CD4-positive, alpha-beta memory T cell (primary cell): Measurements from ENCODE around the gene TMEM95. TPM values are rescaled to one million over a fixed set of nuclear protein-coding genes. Genes with fewer than 3 reads are reported as not detected.
"Not testable (repeated sequence)": the region's sequence is repeated elsewhere in the genome, so short reads cannot be mapped to it uniquely, and the experiment has no call there.

ENCODE experiments used
- CTCF ChIA-PET: fragments of 350-600 bp; sonication (Branson Sonifier 250); formaldehyde crosslinking; loops from one replicate; lab custom pipeline; 2021; ENCODE audit warnings: inconsistent platforms; ENCODE audit not compliant: partially characterized antibody; lab: Charles Lee
- POLR2A ChIA-PET: fragments of 350-600 bp; sonication (Branson Sonifier 250); formaldehyde crosslinking; loops from one replicate; lab custom pipeline; 2021; ENCODE audit not compliant: partially characterized antibody; lab: Charles Lee
- DNase-seq, 5 donors: peaks; one replicate each; pipeline versions ENCODE4 v3.0.0 to v3.0.0-alpha.2; 2020 to 2022; ENCODE audit warnings: mixed read lengths in 1 of 5
- H3K27ac ChIP-seq: one replicate; pipeline ENCODE4 v1.7.0; 2013; ENCODE audit warnings: low read depth, low read length
- H3K27me3 ChIP-seq: 2 replicates; pipeline ENCODE4 v1.7.0; 2013; ENCODE audit warnings: mild to moderate bottlenecking, low read length, moderate library complexity; ENCODE audit not compliant: insufficient read depth
- H3K36me3 ChIP-seq: 2 replicates; pipeline ENCODE4 v1.7.0; 2013; ENCODE audit warnings: mild to moderate bottlenecking, low read length, moderate library complexity; ENCODE audit not compliant: insufficient read depth
- H3K4me1 ChIP-seq: 2 replicates; pipeline ENCODE4 v1.7.0; 2013; ENCODE audit warnings: mild to moderate bottlenecking, low read length, moderate library complexity; ENCODE audit not compliant: insufficient read depth
- H3K4me3 ChIP-seq, 2 donors: one replicate each; pipeline ENCODE4 v1.7.0; 2013; ENCODE audit warnings: low read length in 2 of 2, mild to moderate bottlenecking in 1 of 2
- H3K9me3 ChIP-seq, 2 donors: one replicate each; pipeline ENCODE4 v1.7.0; 2013; ENCODE audit warnings: low read length in 2 of 2, control low read depth in 1 of 2; ENCODE audit not compliant: control insufficient read depth in 1 of 2
- H3K27ac Mint-ChIP-seq, 7 donors: one replicate each; pipeline ENCODE4 v1.8.0; 2020 to 2021; ENCODE audit warnings: mixed read lengths in 7 of 7, mild to moderate bottlenecking in 6 of 7, inconsistent platforms in 3 of 7, moderate library complexity in 3 of 7
- H3K27me3 Mint-ChIP-seq, 2 donors: one replicate each; pipeline ENCODE4 v1.8.0; 2020 to 2021; ENCODE audit warnings: mixed read lengths in 2 of 2
- H3K36me3 Mint-ChIP-seq, 2 donors: one replicate each; pipeline ENCODE4 v1.8.0; 2020 to 2021; ENCODE audit warnings: mixed read lengths in 2 of 2, inconsistent platforms in 1 of 2, mild to moderate bottlenecking in 1 of 2
- H3K4me1 Mint-ChIP-seq, 4 donors: one replicate each; pipeline ENCODE4 v1.8.0; 2020 to 2021; ENCODE audit warnings: mixed read lengths in 4 of 4, mild to moderate bottlenecking in 1 of 4
- H3K4me3 Mint-ChIP-seq, 8 donors: one replicate each; pipeline ENCODE4 v1.8.0; 2020 to 2021; ENCODE audit warnings: mixed read lengths in 8 of 8, mild to moderate bottlenecking in 7 of 8, moderate library complexity in 6 of 8, inconsistent platforms in 3 of 8
- H3K9me3 Mint-ChIP-seq, 8 donors: one replicate each; pipeline ENCODE4 v1.8.0; 2020 to 2021; ENCODE audit warnings: mixed read lengths in 8 of 8, mild to moderate bottlenecking in 5 of 8, inconsistent platforms in 3 of 8, moderate library complexity in 1 of 8
- intact Hi-C: fragments of 100-400 bp; cut with micrococcal nuclease; formaldehyde crosslinking; loops from one replicate; pipeline ENCODE4 v1.15.1; 2023
- polyA plus RNA-seq, 2 donors: library from polyadenylated mRNA; unstranded; fragments of 300-500 nt; fragmentation: Illumina TruSeq; gene quantifications; one replicate each; pipeline ENCODE4 v1.2.3, GENCODE V29; 2021
- total RNA-seq, 2 experiments: library from RNA; stranded (reverse); gene quantifications; one replicate each; pipeline ENCODE4 v1.2.3, GENCODE V29; 2021

Gene TMEM95
- total and polyA plus RNA-seq, 4 experiments from 2014 or later = not detected

GRCh38 chr17:7332600-7333069, 22.3 kb upstream of the TMEM95 start:
- Mint-ChIP-seq H3K4me1 (peaks cover 43 to 80% (median 63%) of the 10 kb centered on the region in 4 donors), H3K36me3 (peaks cover 5 to 15% of the 10 kb centered on the region in 2 donors), H3K4me3 (peak overlapping the region; percentile 61 to 79 (median 74)), H3K27ac (peak overlapping the region; percentile 92 to 97 (median 94))
- H3K36me3 ChIP-seq, CTCF ChIA-PET, H3K27me3 Mint-ChIP-seq, H3K9me3 ChIP-seq, H3K27me3 ChIP-seq, H3K9me3 Mint-ChIP-seq, H3K27ac ChIP-seq, intact Hi-C loops: not testable (repeated sequence)
- DNase-seq = peak; percentile 55 to 86 (median 71)
- Histone ChIP-seq H3K4me1 (peaks cover 72% of the 10 kb centered on the region), H3K4me3 (peak overlapping the region in 1 of 2 donors; percentile 22)
- POLR2A ChIA-PET = interaction anchor here (1.1 to 7.4 kb wide), 3 partner anchors 11 to 98 kb away, joined by 3 to 187 read pairs (median 4); partner anchors contain the start of genes DVL2 and GPS2

- ChIA-PET POLR2A (interaction anchor here (0.6 to 7.4 kb wide), 15 partner anchors 13 to 252 kb away, joined by 3 to 187 read pairs (median 11); partner anchors contain the start of genes ACADVL, DLG4, GABARAP and GPS2), CTCF (interaction anchor here (1.0 to 5.8 kb wide), 15 partner anchors 10 to 289 kb away, joined by 3 to 115 read pairs (median 8); partner anchors contain the start of genes GPS2, TMEM102 and TMEM95)
- Histone ChIP-seq H3K4me1 (peaks cover 86% of the 10 kb centered on the region), H3K27me3 (no peaks in the 10 kb centered on the region), H3K27ac (no peak overlapping the region), H3K9me3 (no peaks in the 10 kb centered on the region), H3K36me3 (peaks cover 6% of the 10 kb centered on the region), H3K4me3 (no peak overlapping the region)
- Mint-ChIP-seq H3K4me3 (peak overlapping the region; percentile 59 to 99 (median 80)), H3K36me3 (peaks cover 14 to 20% of the 10 kb centered on the region in 2 donors), H3K27me3 (no peaks in the 10 kb centered on the region), H3K9me3 (no peaks in the 10 kb centered on the region), H3K27ac (peak overlapping the region in 6 of 7 donors; percentile 85 to 99 (median 94)), H3K4me1 (peaks cover 38 to 77% (median 57%) of the 10 kb centered on the region in 4 donors)
- intact Hi-C loops = no loop called here
- peak in 1 of 5 donors; percentile 27 for DNase-seq
These were observed 19.9 kb upstream of the TMEM95 start for GRCh38 chr17:7334938-7335538.

- not testable (repeated sequence) for DNase-seq, H3K27me3 ChIP-seq, H3K4me3 ChIP-seq, H3K9me3 Mint-ChIP-seq, H3K27me3 Mint-ChIP-seq, H3K36me3 ChIP-seq, H3K9me3 ChIP-seq
- CTCF ChIA-PET = interaction anchor here (0.6 to 5.8 kb wide), 24 partner anchors 10 to 783 kb away, joined by 3 to 115 read pairs (median 5); partner anchors contain the start of genes GPS2, TMEM102, TMEM95 and TP53
- peak overlapping the region; percentile 74 for H3K27ac ChIP-seq
- Mint-ChIP-seq H3K4me1 (peaks cover 38 to 76% (median 57%) of the 10 kb centered on the region in 4 donors), H3K36me3 (peaks cover 18 to 25% of the 10 kb centered on the region in 2 donors), H3K4me3 (peak overlapping the region; percentile 59 to 99 (median 94)), H3K27ac (peak overlapping the region; percentile 89 to 99 (median 97))
- H3K4me1 ChIP-seq = peaks cover 80% of the 10 kb centered on the region
- intact Hi-C loops = loop anchor here (1.0 to 2.0 kb wide), 4 partner anchors 11 to 69 kb away; partner anchors contain the start of gene TMEM256
- POLR2A ChIA-PET = interaction anchor here (0.6 to 7.4 kb wide), 30 partner anchors 11 to 351 kb away, joined by 3 to 187 read pairs (median 10); partner anchors contain the start of genes ACADVL, CTDNEP1, DLG4 and DVL2
These were observed 19.2 kb upstream of the TMEM95 start for GRCh38 chr17:7335765-7336164.

GRCh38 chr17:7336240-7337175, 18.4 kb upstream of the TMEM95 start, which contains the start of gene ACAP1:
Gene ACAP1, plus strand, starts transcription at chr17:7336529. Its CDS starts 206 bp downstream, at chr17:7336735.
- Mint-ChIP-seq H3K9me3 (peaks cover 0 to under 1% (median 0%) of the 10 kb centered on the region in 8 donors), H3K27me3 (no peaks in the 10 kb centered on the region), H3K4me1 (peaks cover 38 to 75% (median 56%) of the 10 kb centered on the region in 4 donors), H3K36me3 (peaks cover 21 to 29% of the 10 kb centered on the region in 2 donors), H3K4me3 (peak within 1 kb of the TSS; percentile 88 to 99 (median 98)), H3K27ac (peak within 1 kb of the TSS; percentile 89 to 99 (median 97))
- H3K27me3 ChIP-seq = no peaks in the 10 kb centered on the region
- peaks cover 81% of the 10 kb centered on the region for H3K4me1 ChIP-seq
- peak within 1 kb of the TSS; percentile 94 to 98 for H3K4me3 ChIP-seq
- ChIA-PET CTCF (interaction anchor here (0.6 to 5.8 kb wide), 28 partner anchors 9 to 783 kb away, joined by 3 to 115 read pairs (median 5); partner anchors contain the start of genes GPS2, PHF23, TMEM102 and TMEM95), POLR2A (interaction anchor here (0.6 to 7.4 kb wide), 40 partner anchors 8 to 508 kb away, joined by 3 to 187 read pairs (median 6); partner anchors contain the start of genes ACADVL, CTDNEP1, DLG4 and DVL2)
- intact Hi-C loops = loop anchor here (1.0 to 2.0 kb wide), 5 partner anchors 7 to 68 kb away; partner anchors contain the start of genes NEURL4 and TMEM256
- peak; percentile 78 to 90 (median 81) for DNase-seq
- no peaks in the 10 kb centered on the region for H3K9me3 ChIP-seq
- peak within 1 kb of the TSS; percentile 74 for H3K27ac ChIP-seq
- H3K36me3 ChIP-seq = peaks cover 15% of the 10 kb centered on the region

- Histone ChIP-seq H3K27ac (peak overlapping the region; percentile 74), H3K4me1 (peaks cover 75% of the 10 kb centered on the region), H3K36me3 (peaks cover 25% of the 10 kb centered on the region), H3K4me3 (peak overlapping the region; percentile 94 to 98)
- POLR2A ChIA-PET = interaction anchor here (0.6 to 7.4 kb wide), 24 partner anchors 9 to 378 kb away, joined by 3 to 187 read pairs (median 11); partner anchors contain the start of genes CTDNEP1, GPS2, KCTD11 and MPDU1
- H3K9me3 Mint-ChIP-seq, H3K27me3 Mint-ChIP-seq, DNase-seq, H3K27me3 ChIP-seq, H3K9me3 ChIP-seq: not testable (repeated sequence)
- H3K4me3 Mint-ChIP-seq = peak overlapping the region; percentile 88 to 99 (median 98)
- H3K4me1 Mint-ChIP-seq = peaks cover 32 to 69% (median 50%) of the 10 kb centered on the region in 4 donors
- peaks cover 23 to 39% of the 10 kb centered on the region in 2 donors for H3K36me3 Mint-ChIP-seq
- intact Hi-C loops = loop anchor here (1.0 to 2.0 kb wide), 2 partner anchors 8 to 29 kb away; partner anchors contain the start of gene NEURL4
- peak overlapping the region; percentile 89 to 99 (median 97) for H3K27ac Mint-ChIP-seq
- CTCF ChIA-PET = interaction anchor here (0.9 to 5.8 kb wide), 13 partner anchors 8 to 782 kb away, joined by 3 to 115 read pairs (median 14); partner anchors contain the start of genes GPS2, PHF23, TMEM102 and TMEM95
These were observed 17.4 kb upstream of the TMEM95 start for GRCh38 chr17:7337600-7337999.

- Histone ChIP-seq H3K27ac (no peak overlapping the region), H3K4me3 (no peak overlapping the region), H3K27me3 (no peaks in the 10 kb centered on the region), H3K9me3 (no peaks in the 10 kb centered on the region), H3K36me3 (peaks cover 49% of the 10 kb centered on the region), H3K4me1 (peaks cover 52% of the 10 kb centered on the region)
- DNase-seq = no peak
- Mint-ChIP-seq H3K9me3 (peaks cover 0 to 2% (median 0%) of the 10 kb centered on the region in 8 donors), H3K27ac (peak overlapping the region in 3 of 7 donors; percentile 48 to 83 (median 76)), H3K36me3 (peaks cover 32 to 56% of the 10 kb centered on the region in 2 donors), H3K27me3 (no peaks in the 10 kb centered on the region), H3K4me3 (peak overlapping the region in 1 of 8 donors; percentile 33), H3K4me1 (peaks cover 29 to 51% (median 41%) of the 10 kb centered on the region in 4 donors)
- ChIA-PET CTCF (interaction anchor here (1.1 to 5.8 kb wide), 4 partner anchors 10 to 125 kb away, joined by 3 to 58 read pairs (median 4); no protein-coding TSS in a partner anchor), POLR2A (interaction anchor here (4.3 to 7.0 kb wide), 4 partner anchors 8 to 44 kb away, joined by 22 to 146 read pairs (median 45); partner anchors contain the start of gene NEURL4)
- intact Hi-C loops = no loop called here
These were observed 14.8 kb upstream of the TMEM95 start for GRCh38 chr17:7340179-7340578.
